NT2/D1 (cell line): ENCODE results near the gene NUAK1.

ENCODE experiments used
- YY1 ChIP-seq: IDR thresholded peaks from 2 replicates; pipeline ENCODE4 v1.6.1; 2011; ENCODE audit not compliant: insufficient read length, insufficient read depth
- ZNF274 ChIP-seq: IDR thresholded peaks from 2 replicates; pipeline ENCODE4 v1.6.1; 2011; ENCODE audit warnings: mild to moderate bottlenecking, low read depth, low read length

- TF ChIP-seq YY1 = no peak
- TF ChIP-seq ZNF274 = no peak
These were observed 31.2 kb downstream of the NUAK1 start for GRCh38 chr12:106107566-106107965.
